Islet of Langerhans (tissue), 1 donor: ENCODE results near the gene GLI2.

ENCODE experiments used
- FAIRE-seq: peaks from one replicate; lab custom pipeline; 2011; peaks lifted over from hg19 to GRCh38; lab: Jason Lieb, UNC

The GLI2 gene

DNA sequence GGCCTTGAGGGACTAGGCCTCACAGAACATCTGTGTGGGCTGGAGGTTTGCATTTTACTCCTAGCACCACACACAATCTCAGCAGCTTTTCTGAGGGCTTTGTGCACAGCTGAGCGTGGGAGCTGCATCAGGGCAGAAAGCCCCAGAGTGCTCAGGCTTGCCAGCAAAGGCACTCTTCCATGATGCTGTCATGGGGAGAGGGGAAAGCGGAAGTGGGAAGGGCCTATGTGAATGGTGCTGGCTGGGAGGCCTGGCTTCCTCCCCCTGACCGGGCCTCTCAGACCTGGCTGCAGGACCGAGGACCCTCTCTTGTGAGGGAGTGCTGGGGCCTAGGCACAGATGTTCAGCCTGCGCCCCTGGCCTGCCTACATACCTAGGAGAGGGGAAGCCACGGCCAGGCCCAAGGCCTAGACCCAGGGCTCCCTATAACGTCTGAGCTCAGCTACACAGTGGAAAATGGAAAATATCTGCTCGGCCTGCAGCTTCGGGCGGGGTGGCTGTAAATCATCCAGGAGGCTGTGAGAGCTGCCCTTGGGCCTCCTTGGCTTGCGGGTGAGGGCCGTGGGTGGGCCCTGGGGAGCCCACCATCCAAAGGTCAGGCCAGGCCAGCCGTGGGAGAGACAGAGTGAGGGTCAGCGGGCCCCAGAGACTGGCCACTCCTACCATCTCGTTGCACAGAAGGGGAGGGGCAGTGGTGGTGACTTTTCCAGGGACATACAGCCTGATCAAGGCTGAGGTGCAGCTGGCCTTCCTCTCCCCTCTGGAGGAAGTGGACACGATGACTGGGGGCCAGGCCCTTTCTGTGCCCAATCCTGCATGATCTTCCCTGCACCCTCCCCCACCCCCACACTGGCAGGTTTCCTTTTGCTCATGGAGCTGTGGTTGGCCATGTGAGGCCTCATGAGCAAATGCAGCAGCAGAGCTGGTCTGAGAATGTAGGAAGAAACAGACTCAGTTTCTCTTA, 22.8 kb downstream of the GLI2 start:
- no peak for FAIRE-seq

DNA sequence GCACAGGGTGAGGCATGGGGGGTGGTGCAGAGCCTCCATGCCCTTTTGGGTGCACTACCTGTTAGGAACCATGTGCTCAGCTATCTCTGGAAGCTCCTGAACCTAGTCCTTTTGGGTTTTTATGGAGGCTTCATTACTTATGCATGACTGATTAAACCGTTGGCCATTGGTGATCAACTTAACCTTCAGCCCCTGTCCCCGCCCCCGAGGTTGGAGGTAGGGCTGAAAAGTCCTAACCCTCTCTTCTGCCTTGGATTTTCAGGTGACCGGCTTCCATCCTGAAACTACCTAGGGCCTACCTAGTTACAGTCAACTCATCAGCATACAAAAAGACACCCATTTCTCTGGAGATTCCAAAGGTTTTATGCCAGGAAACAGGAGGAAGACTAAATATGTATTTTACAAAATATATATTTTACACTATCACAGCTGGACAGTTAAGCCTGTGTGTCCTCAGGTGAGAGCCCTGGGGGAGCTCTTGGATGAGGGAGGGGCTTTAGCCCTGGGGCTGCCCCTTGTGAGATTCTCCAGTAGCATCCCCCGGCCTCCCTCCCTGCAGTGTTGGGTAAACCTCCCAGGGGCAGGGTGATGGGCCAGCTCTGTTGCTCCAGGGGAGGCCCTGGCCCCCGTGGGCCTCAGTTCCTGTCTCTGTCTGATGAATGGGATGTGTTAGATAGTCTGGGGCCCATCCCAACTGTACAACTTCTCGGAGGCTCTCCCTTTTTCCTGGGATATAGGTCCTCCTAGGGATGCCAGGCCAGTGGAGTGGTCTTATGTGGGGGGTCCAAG, 24.1 kb downstream of the GLI2 start:
- FAIRE-seq, result no peak

DNA sequence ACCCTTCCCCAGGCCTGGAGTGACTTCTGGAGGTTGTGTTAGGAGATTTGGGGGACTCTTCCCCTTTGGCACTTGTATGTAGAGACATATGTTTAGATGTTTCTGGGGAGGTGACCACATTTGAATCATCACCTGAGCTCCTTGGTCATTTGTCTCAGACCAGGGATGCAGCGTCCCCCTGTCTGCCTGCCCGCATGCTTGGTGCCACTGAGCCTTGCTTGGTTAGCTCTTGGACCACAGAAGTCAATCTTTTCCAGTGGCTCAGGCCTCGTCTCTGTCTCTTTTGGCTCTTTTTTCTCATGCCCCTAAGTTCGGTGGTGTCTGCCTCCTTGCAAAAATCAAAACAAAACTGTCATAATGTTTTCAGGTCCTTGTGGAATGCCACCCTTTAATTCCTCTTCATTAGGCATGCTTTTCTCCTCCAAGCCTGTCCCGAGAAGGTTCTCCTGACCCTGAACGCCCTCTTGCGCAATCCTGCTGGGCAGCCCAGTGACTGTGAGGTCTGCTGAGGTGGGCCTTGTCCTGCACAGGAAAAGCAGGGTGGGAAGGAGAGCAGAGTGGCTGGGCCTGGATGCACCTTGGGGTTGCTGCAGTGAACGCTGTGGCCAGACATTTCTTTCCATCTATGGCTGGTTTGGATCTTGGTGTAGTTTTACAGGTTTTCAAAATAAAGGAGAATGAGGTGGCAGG, 24.9 kb downstream of the GLI2 start:
- FAIRE-seq, result no peak

DNA sequence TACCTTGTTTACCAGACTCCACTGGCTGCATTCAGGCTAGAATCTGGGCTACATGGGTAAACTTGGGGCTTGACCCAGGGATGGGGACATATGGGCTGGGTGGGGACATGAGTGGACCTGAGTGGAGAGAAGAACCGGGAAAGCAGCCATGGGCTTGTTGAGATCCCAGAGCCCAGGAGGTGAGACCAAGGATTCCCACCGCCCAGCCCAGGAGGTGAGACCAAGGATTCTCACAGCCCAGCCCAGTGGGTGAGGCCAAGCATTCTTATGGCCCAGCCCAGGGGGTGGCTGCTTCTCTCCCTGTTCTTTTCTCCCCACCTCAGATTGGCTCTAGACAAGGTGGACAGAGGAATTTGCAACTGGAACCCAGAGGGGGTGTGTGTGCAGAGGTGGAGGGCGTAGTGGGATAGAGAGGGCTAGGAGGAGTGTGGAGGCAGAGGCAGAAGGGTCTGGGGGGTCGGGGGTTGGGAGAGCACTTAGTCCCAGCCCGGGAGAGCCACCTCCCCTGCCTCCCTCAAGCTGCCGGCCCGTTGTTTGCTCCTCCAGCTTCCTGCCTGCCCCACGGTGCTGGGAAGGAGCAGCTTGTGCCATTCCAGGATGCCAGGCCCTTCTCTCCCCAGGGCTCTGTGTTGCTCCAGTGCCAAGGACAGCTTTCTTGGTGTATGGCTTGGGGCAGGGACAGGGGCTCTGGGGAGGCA, 25.6 kb downstream of the GLI2 start:
- FAIRE-seq, result no peak

DNA sequence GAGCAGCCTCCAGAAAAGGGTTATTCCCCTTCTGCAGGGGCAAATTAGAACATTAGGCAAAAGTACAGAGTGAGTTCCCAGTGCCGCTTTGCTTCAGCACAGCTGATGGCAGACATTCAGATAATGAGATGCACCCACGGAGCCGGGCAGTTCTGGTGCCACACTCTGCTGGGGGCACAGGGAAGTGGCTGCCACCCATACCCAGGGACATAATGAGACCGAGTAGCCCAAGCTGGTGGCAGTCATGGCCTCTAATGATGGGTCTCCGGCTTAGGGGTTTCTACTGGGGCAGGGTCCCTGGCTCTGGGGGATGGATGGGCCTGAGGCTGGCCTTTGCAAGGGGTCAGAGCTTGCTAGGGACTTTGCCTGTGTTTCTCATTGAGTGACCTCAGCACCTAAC, 26.2 kb downstream of the GLI2 start:
- no peak for FAIRE-seq

DNA sequence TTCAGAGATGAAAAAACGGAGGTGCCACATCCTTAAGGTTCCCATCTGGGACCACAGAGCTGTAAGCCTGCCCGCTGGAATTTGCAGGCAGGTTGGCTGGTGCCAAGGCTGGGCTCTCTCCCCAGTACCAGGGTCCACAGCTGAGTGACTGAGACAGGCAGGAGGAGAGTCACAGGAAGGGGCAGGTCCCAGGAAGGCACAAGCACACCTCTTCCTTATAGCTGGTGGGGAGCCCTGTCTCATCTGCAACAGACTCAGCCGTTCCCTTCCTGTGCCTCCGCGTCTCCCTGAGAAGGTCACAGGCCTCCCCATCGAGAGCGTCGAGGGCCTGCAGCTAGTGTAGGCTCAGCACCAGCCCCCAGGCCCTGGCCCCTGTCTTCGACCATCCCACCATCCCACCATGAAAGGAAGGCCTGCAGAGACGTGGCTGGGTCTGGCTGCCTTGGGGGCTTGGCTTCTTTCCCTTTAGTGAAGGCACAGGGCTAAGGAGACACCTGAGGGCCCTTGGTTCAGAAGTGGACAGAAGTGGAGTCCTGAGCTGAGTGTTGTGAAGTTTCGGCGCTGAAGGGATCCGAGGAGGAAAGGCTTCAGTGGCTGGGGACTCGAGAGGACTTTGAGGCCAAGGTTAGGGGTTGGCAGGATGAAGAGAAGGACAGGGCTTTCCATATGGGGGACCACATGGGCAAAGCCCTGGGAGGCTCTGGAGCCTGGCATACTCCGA, 26.8 kb downstream of the GLI2 start:
- FAIRE-seq, result no peak

DNA sequence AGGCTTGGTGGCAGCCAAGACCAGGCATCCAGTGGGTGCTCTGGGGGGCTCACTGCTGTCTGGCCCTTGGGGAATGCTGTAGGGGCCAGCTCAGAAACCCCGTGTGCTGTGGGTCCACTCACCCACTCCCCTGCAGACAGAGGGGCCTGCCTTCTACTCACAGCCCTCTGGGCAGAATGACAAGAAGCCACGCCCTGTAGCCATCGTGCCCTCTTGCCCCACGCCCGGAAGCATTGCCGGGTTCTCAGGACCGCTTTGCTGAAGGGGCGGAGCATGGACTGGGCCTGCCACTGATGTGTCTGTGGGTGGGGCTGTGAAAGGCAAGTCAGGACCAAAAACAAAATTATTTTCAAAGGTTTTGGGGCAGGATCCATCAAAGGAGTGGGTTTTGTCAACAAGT, 27.8 kb downstream of the GLI2 start:
- FAIRE-seq, result no peak

DNA sequence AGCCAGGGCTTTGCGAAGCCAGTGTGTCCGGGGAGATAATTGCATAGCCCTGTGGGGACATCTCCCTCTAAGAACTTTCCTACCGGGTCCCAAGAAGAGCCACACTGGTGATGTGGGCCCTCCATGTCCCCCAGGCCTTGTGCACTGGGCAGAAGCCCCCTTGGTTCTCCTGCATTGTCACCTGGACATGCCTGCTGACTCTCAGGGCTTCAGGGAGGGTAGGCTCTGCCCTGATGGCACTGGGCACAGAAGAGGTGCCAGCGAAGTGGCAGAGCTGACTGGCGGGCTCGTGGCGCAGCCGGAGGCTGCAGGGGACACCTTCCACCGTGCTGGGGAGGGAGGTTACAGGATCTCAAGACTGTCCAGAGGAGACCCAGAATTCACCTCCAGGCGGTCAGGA, 28.3 kb downstream of the GLI2 start:
- no peak for FAIRE-seq

DNA sequence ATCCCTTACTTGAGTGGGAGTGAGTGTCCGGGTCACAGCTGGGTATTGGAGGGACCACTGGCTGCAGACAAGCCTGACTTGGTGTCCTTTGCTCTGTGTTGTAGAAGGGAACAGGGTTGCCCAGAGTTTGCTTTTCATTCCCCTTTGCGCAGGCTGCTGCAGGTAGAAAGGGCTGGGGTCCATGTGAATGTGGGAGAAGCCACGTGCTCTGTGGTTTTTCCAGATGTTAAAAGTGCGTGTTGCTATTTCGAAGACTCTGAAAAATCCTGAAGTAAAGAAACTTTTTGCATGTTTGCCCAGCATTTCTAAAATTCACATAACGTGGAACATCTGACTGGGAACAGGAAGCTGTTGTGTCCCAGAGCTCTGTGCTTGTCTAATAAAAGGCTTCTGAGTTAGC, 28.8 kb downstream of the GLI2 start:
- no peak for FAIRE-seq

DNA sequence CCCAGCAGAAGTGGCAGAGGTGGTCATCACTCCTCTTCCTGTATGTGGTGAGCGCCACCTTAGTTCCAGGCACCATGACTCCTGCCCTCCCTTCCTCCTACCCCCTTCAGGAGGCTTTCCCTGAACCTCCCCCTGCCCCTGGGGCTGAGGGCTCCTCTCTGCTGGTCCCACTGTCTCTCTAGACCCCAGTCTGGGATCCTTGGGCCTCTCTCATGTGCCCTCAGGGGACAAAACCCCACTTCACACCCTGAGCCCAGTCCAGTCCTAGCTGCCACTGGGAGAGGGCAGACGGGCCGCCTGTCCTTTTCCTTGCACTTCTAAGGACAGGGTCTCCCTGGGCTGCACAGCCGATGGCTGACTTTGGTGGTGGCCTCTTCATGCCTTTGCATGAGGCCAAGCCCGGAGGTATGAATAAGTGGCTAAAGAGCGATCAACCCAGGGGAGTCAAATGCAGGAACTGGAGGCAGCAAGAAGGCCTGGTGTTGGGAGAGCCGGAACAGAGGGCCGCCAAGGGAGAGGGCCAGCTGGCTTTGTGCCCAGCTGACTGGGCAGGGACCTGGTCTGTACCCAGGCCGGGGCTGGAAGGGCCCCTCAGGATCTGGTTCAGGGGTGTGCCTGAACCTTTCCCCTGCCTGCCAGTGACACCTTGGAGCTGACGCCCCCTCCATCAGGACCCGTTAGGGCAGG, 29.5 kb downstream of the GLI2 start:
- no peak for FAIRE-seq

DNA sequence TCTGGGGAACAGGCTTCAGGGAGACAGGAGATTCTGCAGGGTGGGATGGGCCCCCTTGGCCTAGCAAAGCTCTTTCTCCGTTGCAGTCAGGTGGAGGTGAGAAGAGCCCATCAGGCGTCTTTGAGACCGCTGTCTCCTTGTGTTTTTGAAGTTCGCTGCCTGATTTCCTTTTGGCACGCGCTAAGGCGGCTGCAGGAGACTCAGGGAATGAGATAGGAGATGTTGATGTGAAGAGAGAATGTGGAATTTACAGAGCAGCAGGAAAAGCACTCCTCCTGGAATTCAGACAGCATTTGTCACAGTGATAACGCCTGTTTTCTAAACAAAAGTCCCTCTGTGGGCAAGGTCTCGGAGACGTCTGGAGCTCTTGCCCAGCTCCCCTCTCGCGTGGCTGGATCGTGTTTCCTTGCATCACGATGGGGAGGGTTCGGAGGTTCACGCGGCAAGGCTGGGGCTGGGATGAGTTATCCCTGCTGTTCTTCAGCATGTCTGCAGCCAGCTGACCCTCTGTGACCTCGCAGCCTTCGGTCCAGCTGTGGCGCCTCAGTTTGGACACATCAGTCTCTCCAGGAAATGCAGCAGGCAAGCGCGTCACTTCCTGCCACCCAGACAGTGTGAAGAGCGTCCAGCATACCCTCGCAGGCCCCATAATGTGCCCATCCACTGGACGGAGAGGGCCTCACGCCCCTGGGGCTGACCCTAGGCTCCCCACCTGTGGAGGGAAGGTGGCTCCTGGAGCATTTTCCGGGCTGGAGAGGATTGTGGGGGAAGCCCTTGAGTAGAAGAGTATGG, 30.2 kb downstream of the GLI2 start:
- no peak for FAIRE-seq

DNA sequence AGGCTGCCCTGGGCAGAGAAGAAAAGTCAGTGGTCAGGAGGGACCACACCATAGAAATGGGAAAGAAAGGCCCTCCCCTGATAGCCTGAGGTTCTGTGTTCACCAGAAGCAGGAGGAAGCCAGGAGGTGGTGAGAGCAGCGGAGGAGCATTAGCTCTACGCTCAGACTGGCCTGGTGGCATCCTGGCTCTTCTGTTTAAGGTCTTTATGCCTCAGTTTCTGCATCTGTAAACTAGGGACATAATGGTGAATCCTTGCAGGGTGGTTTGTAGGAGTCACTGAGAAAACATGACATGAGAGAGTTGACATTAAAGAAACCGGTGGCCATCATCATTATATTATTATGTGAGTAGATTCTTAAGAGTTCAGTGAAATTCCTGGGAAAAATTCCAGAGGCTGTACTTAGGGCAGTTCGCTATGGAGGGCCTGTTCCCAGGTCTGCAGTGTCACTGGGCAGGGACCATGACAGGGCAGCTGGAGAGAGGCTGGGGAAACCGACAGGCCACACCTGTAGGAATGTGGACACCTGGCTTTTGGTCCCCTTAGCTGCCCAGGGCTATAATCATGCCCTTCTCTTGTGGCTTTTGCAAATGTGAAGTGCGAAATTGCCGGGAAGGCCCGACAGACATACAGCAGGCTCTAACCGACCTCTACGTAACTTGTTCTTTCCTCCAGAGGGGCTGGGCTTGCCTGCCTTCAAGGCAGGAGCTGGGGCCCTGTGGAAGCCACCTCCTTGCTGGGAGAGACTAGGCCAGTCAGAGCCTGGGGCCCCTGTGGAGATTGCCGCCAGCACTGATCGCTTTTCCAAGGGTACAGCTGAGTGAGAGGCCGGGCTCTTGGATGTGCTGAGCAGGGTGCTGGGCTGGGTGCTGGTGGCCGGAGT, 31.0 kb downstream of the GLI2 start:
- no peak for FAIRE-seq

DNA sequence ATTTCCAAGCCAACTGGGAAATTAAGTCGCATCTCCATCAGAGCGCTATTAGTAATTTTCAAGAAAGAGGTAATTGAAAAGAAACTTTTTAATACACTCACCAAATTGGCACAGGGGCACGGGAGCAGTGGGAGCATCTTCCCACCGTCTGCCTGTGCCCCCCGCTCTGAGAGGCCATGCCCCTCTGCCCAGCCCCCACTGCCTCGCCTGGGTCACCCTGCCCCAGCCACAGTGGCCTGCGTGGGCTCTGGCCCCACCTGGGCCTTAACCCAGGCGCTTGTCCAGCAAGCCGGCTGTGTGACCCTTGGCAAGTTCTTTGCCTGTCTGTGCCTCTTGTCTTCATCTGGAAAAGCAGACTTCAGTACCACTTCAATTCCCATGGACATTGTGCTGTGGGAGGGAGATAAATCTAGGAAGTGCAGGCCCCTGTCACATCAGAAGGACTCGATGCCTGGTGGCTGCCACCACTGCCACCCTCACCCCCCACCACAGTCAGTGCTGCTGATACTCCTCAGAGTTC, 31.9 kb downstream of the GLI2 start:
- FAIRE-seq, result no peak

DNA sequence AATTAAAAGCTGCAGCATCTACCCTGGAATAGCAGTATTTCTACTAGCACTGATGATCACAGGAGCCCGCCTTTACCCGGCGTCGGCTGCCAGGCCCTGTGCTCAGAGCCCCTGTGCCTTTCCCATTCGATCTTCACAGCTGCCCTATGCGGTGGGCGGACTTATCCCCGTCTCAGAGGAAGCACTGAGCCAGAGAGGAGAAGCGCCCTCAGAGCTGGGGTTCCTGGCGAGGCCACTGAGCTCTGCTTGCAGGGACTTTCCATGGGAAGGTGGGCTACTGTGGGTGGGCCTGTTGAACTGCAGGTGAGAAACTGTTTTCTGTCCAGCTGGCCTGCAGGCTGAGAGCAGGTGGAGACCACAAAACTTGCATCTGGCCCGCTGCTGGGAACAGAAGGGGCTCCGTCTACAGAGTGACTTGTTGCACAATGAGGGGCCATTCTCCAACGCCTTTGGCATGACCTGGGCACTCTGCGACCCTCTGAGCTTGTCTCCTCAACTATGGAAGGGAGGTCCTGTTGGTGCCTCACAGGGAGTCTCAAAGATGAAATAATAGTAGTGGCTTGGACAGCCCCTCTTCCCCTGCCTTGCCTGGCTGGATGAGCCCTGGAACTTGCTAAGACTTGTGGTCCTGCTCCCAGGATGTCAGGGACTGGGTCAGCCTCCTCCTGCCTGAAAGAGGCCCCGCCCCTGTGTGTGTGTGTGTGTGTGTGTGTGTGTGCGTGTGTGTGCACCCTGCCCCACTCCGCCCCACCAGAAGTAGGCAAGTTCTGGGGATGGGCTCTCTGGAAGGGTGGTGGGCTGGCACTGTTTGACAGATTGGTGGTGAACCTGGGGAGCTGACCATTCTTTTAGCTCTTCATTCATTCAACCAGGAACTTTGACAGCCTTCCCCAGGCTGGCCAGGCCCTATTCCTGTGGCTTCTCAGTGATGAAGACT, 32.7 kb downstream of the GLI2 start:
- FAIRE-seq, result no peak

DNA sequence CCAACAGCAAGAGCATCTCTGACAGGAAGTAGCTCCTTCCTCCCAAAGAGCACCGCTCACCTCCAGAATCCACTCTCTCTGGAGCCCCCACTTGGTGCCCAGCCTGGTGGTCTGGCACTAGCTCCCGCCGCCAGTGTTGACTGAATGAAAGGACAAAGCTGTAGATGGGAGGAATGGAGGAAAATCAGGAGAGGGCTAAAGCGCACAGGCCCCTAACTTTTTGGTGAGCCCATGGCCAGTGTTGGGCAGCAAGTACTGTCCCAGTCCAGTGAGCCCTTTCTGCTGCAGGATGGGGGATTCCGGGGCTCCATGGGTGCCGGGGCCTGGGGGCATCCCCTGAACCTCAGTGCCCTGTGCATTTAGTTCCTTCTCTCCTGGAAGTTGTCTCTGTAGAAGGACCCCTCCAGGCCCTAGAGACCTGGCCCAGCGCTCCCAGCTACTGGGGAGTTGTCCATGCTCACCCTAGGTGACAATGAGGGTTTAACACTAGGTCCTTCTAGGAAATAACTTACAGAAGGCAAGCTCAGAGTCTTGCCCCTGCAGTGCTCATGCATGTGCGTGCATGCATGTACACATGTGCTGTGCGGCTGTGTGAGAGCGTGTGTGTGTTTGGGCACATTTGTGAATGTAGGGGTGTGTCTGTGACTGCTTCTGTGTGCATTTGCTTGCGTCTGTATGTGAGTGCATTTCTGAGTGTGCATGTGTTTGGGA, 33.6 kb downstream of the GLI2 start:
- no peak for FAIRE-seq

DNA sequence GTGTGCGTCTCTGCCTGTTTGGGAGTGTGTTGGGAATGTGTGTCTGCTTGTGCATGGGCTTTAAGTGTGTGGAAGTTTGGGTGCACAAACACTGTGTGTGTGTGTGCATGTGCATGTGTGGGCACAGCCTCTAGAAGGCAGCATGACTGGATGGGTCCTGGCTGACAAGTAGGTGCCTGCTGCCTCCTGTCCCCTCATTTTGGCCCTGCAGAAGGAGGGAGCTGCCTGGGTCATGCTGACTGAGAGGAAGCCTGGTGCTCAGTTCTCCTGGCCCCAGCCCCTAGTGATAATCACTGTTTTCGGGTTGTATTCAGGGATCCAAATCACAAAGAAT, 34.1 kb downstream of the GLI2 start:
- no peak for FAIRE-seq

DNA sequence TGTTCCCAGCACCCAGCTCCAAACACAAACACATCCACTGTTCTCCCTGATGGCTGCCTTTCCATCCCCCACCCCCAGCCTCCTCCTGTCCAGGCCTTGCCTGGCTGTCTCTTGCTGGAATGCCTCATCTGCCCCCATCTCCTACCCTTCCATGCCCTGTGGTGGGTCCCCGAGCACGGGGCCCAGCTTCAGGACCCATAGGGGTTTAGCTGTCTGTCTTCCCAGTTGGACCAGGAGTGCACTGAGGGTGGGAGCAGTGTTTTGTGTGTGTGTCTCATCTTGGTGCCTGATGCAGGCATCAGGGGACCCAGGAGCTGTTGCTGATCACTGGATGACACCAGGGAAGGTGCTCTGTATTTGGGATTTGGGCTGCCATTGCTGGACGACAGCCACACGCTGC, 34.5 kb downstream of the GLI2 start:
- no peak for FAIRE-seq
